GM12864 (cell line): ENCODE measurements around the gene ZNF888.
A peak's percentile ranks its signal among the peaks of the same experiment; 100 is the strongest.
"Not testable (repeated sequence)": the region's sequence is repeated elsewhere in the genome, so short reads cannot be mapped to it uniquely, and the experiment has no call there.

Experiments
- DNase-seq: peaks from one replicate; pipeline ENCODE4 v3.0.0-alpha.2; 2011; ENCODE audit warnings: low read depth
- H3K4me3 ChIP-seq: 2 replicates; pipeline ENCODE4 v1.5.1; 2011; ENCODE audit warnings: mild to moderate bottlenecking, low read depth, low read length, control low read depth
- CTCF ChIP-seq: IDR thresholded peaks from 2 replicates; pipeline ENCODE4 v1.5.1; 2011; ENCODE audit warnings: low read depth, mild to moderate bottlenecking, moderate library complexity, low read length, control low read depth, inconsistent platforms; ENCODE audit errors: missing control alignments

Gene ZNF888

GRCh38 chr19:52936151-52936953, 13.1 kb upstream of the ZNF888 start:
- H3K4me3 ChIP-seq: no peak overlapping the region
- DNase-seq: no peak
- no peak for TF ChIP-seq CTCF

GRCh38 chr19:52935434-52935833, 12.2 kb upstream of the ZNF888 start:
- DNase-seq: no peak
- TF ChIP-seq CTCF: no peak
- no peak overlapping the region for H3K4me3 ChIP-seq

GRCh38 chr19:52924641-52925040, 1.4 kb upstream of the ZNF888 start:
- H3K4me3 ChIP-seq, DNase-seq: not testable (repeated sequence)

GRCh38 chr19:52923778-52924593, 758 bp upstream of the ZNF888 start:
- H3K4me3 ChIP-seq: peak overlapping the region; percentile 42; the same call in 1 of the 2 replicates
- DNase-seq: no peak
- TF ChIP-seq CTCF: no peak

GRCh38 chr19:52917531-52917930, 5.7 kb downstream of the ZNF888 start:
- DNase-seq: no peak
- no peak for TF ChIP-seq CTCF
- no peak overlapping the region for H3K4me3 ChIP-seq

- no peak overlapping the region for H3K4me3 ChIP-seq
- TF ChIP-seq CTCF: no peak
- no peak for DNase-seq
These were observed 12.6 kb downstream of the ZNF888 start for GRCh38 chr19:52910648-52911047.

- DNase-seq, H3K4me3 ChIP-seq: not testable (repeated sequence)
These were observed 19.0 kb downstream of the ZNF888 start for GRCh38 chr19:52904052-52904780.
